ENCODE data around the gene FHL2.
"Not testable (repeated sequence)": the region's sequence is repeated elsewhere in the genome, so short reads cannot be mapped to it uniquely, and the experiment has no call there.

Gene FHL2

DNA sequence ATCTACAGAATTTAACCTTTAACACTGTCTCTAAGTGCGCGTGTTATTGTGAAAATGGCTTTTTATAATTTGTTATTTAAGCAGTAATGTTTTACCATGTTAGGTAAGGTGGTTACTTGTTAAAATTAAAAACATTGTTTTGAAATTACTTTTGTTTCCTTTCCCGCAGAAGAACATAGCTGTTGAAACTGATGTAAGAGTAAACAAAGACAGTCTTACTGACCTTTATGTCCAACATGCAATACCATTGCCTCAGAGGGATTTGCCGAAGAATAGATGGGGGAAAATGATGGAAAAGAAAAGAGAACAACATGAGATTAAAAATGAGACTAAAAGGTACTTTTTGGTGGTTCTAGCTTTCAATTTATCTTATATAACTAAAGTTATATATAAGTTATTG, 59.4 kb downstream of the FHL2 start:
- no peak for DNase-seq (ENCODE audit: low read depth in 2 of 2)

DNA sequence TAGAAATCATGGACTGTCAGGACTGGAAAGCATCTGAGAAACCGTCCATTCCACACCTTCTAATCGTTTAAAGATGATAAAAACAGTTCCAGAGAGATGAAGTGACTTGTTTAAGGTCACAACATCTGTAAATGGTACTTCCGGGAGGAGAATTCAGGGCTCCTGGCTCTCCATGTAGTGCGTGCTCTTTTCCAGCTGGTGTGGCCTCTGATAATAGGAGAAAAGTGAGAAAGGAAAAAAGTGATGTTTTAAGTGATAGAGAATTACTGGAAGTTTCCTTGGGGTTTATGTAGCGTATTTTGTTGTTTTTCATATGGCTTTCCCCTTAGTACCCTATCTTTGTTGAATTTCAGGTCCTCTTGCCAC, 60.8 kb downstream of the FHL2 start:
- no peak for DNase-seq (ENCODE audit: low read depth in 2 of 2)

DNA sequence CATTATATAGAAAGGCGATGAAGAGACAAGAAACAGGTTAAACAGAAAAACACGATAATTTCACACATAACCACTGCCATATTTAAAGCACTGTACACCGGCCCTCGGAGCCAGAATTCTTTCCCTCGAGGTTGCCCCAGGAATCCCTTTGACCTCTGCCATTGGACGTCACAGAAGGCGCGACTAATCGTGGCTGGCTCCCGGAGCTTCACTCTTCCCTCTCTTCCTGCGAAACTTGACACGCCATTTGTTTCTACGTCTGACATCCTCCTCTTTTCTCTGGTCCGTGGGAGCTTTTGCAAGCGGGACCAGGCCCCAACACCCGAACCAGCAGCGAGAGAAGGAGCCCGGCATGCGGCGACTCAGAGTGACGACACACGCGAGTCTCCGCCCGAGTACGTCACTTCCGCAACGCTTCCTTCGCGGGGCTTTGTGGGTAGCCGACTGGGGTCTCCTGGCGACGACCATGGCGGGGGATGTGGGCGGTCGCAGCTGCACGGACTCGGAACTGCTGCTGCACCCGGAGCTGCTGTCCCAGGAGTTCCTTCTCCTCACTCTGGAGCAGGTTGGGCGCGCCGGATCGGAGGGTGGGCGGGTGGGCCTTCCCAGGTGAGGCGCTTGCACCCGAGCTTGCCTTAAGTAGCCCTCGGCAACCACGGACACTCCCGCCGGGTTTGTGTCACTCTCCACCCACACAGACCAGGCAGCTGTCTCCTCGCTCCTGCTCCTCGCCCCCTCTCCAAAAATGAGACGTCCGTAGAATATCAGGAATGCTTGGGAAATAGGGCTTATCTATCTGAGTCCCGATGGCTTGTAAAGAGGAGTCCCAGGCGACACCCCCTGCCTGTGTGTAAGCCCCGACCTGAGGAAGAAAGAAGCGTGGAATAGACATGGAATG, 61.5 kb downstream of the FHL2 start, which contains the start of gene C2orf49:
Gene C2orf49 (plus strand): TSS at position 419 of the 898 bp plus-strand sequence. CDS start 48 bp downstream, at position 467.
- peak; percentile 55 to 74 for DNase-seq (ENCODE audit: low read depth in 2 of 2)

DNA sequence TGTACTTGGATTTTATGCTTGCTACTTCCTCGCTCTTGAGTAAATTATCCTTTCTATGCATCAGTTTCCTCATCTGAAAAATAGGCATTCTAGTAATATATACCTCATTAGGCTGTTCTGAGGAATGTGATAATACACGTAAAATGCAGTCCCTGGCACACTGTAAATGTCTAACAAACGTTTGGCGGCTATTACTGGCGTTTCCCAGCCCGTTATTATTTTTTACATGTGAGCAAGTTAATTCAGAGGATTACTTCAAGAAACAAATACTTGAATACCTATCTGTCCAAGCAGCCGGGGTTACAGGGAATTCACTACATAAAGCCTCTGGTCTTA, 62.1 kb downstream of the FHL2 start:
- no peak for DNase-seq (ENCODE audit: low read depth in 2 of 2)

DNA sequence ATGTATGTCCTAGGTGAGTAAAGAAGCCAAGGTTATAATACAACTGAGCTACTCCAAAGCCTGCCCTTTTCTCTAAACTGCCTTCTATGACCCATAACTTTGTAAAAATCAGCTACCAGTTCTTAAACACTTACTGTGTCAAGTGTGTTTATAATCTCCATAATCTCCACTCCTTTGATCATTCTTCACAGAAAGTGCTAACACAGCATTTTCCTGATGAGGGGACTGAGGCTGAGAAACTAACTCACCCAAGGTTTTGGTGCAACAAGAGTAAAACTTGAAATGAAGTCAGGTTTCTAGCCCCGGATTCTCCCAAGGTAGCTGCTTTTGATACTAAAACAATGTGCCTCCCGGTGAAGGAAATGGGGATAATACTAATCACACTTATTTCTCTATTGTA, 63.4 kb downstream of the FHL2 start:
- no peak for DNase-seq (ENCODE audit: low read depth in 2 of 2)

DNA sequence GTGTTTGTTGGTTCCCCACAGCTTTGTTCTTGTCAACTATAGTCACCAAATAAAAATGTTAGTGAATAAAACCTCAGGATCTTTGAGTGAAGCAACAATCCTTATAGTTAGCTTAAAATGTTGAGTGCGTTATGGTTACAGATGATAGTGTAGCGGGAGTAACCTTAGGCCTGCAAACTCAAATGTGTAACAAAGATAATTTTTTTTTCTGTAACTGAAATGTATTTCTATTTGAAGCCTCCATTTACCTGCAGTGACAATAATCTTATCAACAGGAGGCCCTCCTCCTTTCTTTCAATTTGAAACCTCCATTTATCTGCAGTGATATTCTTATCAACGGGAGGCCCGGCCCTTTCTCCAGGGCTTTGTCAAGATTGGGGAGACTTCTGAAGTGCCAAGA, 64.6 kb downstream of the FHL2 start:
- no peak for DNase-seq (ENCODE audit: low read depth in 2 of 2)

DNA sequence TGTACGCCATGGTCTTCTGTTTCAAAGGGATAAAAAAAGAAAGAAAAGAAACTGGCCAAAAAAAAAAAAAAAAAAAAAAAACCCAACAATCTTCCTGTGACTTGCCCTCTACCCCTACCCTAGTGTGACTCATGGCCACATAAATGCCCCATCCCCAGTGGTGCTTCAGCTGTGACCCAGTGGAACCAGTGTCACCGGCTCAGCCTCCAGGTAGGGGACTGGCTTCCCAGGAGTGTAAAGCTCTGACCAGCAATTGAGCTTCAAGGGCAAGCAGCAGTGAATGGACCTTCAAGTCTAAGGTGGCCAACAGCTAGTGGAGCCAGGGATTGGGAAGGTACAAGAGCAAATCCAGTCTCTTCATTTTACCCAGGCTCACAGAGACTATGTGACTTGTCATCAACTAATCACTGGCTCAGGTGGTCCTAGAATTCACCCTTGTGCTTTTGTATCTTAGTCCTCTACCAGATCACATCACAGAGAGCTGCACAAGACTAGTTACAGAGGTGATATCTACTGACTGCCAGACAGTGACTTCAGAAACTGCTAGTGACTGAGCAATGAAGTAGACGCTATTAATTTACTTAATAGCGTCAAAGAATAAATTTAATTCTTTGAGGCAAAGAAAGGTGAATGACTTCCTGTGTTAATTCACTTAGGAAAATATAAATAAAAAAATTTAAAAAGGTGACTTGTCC, 68.0 kb downstream of the FHL2 start:
- no peak for DNase-seq (ENCODE audit: low read depth in 2 of 2)

DNA sequence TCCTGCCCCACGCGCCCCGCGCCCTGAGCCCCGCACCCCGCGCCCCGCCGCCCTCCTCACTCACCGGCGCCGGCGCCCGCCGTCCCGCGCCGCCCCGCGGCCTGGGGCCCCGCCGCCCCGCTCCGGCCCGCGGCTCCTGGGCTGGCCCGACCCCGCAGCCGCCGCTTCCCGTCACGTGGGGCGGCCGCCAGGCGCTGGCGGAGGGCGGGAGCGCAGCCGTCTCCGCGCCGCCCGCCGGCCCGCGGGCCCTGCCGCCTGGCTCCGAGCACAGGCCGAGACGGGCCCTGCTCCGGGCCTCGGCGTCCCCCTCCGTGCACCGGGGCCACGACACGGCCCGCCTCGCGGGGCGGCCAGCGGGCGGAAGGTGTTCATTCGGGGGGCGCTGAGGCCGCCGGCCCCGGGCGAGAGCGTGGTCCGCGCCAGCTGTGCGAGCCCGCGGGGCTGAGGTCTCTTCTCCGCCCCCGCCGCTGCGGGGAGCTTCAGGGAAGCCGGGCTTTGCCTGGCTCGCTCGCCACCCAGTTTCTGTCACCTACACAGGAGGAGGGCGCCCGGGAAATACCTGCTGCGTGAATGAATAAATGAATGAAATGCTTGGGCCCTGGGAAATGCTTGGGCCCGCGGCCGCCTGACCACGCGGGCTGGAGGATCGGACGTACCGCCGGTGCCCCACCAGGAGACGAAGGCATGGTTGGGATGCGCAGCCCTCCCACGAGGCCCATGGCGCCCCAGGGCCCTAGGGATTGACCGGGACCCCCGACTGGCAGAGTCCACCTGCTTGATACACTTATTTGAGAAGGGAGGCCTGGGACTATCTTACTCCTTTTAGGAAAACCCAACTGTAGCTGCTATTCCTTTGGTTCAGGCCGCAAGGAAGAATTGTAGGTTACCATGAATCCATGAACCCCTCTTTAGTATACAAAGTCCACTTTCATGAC, 69.0 kb downstream of the FHL2 start, which contains the start of gene TGFBRAP1:
Gene TGFBRAP1 (minus strand): TSS at position 175 of the 935 bp plus-strand sequence. CDS start 21,434 bp downstream, outside the sequence.
- DNase-seq (ENCODE audit: low read depth in 2 of 2), result peak in 1 of 2 donors; percentile 29

DNA sequence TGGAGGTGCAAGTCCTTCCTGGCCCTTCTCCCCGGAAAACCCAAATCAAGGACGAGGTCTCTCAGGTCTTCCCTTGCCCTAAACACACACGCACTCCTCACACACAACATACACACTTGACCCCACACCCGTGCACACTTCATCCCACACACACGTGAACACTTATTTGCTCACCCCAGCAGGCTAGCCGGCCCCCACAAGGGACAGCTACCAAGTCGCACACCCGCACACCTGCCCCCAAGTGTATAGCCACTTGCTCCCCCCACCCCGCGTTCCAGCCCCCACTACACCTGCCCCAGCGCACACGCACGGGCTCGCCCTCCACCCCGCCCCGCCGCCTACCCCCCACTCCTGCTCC, 69.7 kb downstream of the FHL2 start:
- DNase-seq (ENCODE audit: low read depth in 2 of 2), result no peak

DNA sequence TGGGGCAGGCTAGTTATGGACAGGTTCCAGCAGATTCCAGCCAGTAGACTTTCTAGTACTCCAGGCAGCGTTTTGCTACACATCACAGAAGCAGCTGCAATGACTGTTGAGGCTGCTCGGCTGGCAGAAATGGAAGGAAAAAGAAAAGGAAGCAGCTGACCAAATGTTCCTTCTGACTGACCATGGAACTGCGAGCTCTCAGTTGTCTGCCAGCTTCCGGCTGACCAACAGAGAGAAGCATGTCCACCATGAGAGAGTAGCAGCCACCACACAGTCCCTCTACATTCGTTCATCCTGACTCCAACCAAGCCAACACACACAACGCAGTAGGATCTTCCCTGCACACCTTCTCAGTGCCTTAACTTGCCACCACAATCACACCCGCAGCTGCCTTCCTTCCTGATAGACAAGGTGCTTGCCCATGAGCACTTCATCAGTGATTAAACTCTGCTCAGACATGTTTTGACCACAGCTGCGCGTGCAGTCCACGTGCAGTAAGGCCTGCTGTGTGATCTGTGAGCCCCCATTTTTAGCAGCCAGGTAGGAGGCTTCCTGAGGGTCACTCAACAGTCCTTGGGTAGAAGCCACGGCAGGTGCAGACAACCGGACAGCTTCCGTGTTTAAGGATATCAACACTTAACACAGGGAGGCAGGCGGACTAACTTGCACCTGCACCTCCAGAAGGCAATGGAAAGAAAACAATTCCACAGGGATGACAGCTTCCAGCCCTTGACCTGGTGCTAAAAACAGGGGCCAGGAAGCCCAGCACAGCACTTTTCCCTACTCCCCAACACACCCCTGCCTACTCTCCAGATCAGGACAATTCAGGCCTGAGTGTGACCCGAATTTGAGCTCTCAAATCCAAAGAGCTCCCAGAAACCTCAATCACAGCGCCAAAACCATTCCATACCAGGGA, 70.3 kb downstream of the FHL2 start:
- no peak for DNase-seq (ENCODE audit: low read depth in 2 of 2)

DNA sequence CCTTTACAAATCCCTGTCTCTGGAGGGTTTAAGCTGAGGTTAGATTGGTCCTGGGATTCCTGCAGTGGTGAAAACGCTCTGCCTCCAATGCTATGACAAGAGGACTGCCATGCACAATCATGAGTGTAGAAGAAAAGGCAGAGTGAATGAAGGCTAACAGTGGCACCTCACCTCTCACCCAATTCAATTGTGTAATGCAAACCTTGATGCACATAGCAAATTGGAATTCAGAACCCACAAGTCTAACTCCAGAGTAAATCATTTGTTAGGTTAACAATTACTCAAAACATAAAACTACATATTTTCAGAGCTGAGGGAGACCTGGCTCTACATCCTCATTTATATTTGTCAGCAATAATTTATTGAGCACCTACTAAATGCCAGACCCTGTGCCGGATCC, 71.2 kb downstream of the FHL2 start:
- DNase-seq (ENCODE audit: low read depth in 2 of 2), result no peak

DNA sequence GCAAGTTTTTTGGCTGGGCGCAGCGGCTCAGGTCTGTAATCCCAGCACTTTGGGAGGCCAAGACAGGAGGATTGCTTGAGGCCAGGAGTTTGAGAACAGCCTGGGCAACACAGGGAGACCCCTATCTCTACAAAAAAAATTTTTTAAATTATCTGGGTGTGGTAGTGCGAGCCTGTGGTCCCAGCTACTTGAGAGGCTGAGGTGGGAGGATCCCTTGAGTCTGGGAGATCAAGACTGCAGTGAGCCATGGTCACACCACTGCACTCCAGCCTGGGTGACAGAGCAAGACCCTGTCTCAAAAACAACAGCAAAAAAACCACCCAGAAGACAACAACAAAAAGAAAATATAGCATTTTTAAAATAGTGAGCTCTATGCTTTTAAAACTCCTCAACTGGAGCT, 71.6 kb downstream of the FHL2 start:
- DNase-seq (ENCODE audit: low read depth in 2 of 2), result not testable (repeated sequence)

DNA sequence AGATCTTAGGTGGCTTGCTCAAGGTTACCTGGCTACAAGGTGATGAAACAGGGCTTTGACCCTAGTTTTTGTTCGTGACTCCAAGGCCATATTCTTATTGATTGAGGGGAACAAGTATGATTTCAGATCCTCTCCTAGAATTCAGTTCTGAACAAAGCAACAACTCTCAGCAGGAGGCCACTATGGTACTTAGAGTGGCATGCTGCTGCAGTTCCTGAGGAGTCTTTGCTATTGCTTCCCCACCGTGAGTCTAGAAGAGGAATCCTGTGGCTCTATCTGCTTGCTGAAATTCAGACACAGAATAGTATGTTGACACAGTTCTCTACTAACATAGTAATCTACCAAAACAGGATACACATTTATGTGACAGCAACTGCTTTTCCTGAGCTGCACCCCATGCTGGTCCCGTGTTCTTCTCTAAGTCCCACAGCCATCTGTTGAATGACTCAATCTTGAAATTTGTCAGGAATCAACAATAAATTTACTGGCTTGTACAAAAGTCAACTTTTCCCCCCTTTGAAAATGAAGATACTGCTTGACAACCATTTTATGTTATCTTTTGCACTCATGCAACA, 73.4 kb downstream of the FHL2 start:
- DNase-seq (ENCODE audit: low read depth in 2 of 2), result no peak

DNA sequence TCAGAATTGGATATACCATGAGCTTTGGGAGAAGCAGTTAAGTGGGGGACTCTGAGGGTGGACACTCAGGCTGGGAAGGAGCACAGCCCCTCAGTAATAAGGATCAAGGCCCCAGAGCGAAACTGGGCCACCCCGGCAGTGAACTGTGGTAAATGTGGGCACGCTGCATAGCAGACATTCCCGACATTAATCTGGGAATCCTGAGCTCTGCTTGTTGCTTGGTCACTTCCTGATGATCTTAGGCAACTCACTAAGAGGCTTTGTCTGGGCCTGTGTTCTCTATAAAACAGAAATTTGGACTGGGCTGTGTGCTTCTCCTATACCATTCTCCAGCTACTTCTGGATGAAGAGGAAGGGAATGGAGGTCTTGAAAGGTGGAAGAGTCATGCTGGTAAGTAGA, 74.1 kb downstream of the FHL2 start:
- DNase-seq (ENCODE audit: low read depth in 2 of 2), result no peak

DNA sequence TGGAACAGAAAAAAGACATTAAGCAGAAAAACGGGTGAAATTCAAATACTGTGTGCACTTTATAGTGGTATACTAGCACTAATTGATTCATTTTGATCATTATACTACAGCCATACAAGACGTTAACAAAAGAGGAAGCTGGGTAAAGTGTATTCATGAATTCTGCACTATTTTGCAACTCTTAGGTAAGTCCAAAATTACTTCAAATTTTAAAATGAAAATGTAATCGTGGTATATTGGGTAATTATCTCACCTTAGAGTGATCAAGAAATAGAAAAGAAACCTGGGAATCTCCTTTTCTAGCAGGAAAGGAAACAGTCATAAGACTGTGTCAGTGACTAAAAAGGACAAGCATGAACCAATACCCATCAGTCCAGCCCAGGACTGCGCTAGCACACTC, 74.8 kb downstream of the FHL2 start:
- DNase-seq (ENCODE audit: low read depth in 2 of 2), result no peak

DNA sequence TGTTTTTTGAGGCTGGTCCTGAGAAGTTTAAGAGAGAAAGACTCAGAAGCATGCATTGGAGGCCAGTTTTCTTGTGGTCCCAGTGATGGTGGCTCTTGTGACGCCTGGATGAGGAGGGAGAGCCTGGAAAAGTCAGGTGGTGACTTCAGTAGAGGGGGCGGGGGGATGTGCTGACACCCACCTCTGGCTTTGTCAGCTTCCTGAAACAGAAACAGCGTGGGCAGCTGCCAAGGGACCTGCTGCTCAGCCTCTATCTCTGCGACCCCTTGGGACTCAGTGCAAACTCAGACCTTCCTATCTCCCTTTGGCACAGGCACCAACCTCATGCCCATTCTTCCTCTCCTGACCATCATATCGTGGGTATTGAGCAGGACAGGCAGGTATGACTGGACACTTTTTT, 75.7 kb downstream of the FHL2 start:
- no peak for DNase-seq (ENCODE audit: low read depth in 2 of 2)

DNA sequence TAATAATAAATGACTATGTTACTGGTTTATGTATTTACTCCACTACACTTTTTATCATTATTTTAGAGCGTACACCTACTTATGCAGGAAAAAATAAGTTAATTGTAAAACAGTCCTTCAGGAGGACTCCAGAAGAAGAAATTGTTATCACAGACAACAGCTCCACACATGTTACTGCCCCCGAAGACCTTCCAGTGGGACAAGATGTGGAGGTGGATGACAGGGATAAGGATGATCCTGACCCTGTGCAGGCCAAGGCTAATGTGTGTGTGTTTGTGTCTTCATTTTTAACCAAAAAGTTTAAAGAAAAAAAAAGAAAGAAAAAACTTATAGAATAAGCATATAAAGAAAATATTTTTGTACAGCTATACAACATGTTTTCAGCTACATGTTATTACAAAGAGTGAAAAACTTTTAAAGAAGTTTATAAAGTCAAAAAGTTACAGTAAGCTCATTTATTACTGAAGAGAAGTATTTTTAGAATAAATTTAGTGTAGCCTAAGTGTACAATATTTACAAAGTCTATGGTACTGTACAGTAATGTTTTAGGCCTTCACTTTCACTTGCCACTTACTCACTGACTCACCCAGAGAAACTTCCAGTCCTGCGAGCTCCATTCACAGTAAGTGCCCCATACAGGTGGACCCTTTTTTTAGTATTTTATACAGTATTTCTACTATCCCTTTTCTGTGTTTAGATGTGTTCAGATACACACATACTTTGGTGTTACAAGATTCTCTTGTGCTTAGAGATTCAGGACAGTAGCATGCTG, 76.8 kb downstream of the FHL2 start:
- no peak for DNase-seq (ENCODE audit: low read depth in 2 of 2)

DNA sequence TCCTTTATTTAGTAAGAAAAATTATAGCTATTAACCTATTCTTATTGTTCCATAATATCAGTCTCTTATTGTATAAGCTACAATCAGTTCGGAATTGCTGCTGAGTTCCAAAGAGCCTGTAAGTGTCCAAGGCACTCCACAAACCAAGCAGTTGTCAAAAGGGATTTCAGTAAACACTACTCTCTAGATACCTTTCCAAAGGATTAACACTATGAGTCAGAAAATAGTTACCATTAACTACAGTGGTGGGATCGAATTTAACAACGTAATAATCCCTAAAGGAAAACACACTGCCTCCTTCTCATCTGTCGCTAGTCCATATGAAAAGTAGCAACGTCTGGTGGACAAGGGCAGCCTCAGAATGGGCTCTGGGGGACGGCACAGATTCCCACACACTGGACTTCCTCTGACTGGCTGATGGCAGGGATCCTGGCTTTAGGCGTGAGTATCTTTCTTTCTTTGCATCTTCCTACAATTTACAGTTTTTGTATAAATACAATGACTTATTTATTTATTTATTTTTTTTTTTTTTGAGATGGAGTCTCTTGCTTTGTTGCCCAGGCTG, 78.1 kb downstream of the FHL2 start:
- DNase-seq (ENCODE audit: low read depth in 2 of 2), result no peak

DNA sequence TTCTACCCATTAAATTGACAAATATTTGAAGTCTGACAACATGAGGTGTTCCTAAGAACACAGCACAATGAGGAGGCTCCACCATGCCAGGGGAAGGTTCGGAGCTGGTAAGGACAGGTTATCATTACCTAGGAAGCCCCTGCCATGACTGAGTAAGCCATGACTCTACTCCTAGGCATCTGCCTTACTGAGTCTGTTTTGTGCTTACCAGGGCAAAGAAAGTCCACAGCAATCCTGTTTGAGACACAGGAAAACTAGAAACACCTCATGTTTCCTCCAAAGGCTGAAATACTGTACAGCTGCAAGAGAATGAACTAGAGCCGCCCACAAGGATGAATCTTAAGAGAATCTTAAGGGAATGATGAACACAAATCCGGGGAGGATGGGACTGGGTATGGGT, 80.9 kb downstream of the FHL2 start:
- DNase-seq (ENCODE audit: low read depth in 2 of 2), result no peak

DNA sequence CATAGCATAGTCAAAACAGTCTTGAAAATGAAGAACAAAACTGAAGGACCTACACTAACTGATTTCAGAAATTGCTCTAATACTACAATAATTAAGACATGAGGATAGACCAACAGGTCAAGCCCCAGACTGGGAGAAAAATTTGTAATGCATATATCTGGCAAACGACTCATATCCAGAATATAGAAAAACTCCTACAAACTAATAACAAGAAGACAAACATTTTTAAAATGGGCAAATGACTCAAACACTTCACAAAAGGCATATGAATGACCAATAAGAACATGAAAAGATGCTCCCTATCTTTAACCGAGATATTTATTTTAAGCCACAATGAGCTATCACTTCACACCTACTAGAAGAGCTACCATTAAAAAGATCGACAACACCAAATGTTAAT, 83.5 kb downstream of the FHL2 start:
- no peak for DNase-seq (ENCODE audit: low read depth in 2 of 2)
